DMS114 treated with DMSO at 0.1 percent for 48 hours (cell line): ENCODE measurements around the gene PTPRG.
"Not testable (repeated sequence)": the region's sequence is repeated elsewhere in the genome, so short reads cannot be mapped to it uniquely, and the experiment has no call there.

ENCODE experiments used
- DNase-seq: peaks from one replicate; lab custom pipeline; 2025; ENCODE audit not compliant: unreplicated experiment; lab: John Stamatoyannopoulos, UW

PTPRG gene

DNA sequence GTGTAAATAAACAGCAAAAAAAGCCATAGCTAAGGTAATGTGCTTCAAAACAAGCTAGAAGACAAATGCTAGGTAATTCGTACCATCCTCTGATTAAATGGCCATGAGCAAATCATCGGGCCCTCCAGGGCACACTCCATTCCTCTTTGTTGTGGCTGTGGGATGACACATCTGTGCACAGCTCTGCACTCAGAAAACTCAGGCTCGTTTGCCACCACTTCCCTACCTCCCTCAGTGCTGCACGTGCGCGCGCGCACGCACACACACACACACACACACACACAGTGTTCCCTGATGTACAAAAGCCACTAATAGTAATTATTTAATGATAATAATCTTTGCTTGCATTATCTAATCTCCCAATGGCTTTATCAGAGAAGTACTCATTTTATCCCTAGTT is 475.4 kb downstream of the PTPRG start:
- no peak for DNase-seq

DNA sequence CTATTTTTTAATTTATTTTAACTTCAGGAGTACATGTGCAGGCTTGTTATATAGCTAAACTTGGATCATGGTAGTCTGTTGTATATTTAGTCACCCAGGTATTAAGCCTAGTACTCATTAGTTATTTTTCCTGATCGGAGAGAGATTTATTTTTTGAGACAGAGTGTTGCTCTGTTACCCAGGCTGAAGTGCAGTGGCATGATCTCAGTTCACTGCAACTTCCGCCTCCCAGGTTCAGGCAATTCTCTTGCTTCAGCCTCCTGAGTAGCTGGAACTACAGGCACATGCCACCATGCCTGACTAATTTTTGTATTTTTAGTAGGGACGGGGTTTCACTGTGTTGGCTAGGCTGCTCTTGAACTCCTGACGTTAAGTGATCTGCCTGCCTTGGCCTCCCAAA is 477.4 kb downstream of the PTPRG start:
- DNase-seq: not testable (repeated sequence)

DNA sequence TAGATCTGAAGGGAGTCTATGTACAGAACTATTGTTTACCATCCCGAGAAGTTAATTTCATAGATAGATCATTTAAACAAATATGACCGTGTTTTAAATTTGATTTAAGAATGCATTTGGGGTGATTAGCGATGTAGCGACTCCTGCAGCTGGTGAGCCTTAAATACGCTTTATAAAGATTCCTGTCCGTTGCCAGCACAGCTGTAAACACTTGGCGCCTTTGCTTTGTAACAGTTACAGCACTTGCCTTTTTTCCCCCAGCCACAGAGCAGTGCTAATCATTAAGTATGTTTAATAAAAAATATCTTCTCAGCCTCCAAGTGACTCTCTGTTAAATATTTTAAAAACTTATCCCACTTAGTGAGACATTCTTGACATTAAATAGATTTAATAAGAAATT is 478.2 kb downstream of the PTPRG start:
- DNase-seq: no peak

- DNase-seq: no peak
These were observed 480.3 kb downstream of the PTPRG start for GRCh38 chr3:62041681-62042080.

DNA sequence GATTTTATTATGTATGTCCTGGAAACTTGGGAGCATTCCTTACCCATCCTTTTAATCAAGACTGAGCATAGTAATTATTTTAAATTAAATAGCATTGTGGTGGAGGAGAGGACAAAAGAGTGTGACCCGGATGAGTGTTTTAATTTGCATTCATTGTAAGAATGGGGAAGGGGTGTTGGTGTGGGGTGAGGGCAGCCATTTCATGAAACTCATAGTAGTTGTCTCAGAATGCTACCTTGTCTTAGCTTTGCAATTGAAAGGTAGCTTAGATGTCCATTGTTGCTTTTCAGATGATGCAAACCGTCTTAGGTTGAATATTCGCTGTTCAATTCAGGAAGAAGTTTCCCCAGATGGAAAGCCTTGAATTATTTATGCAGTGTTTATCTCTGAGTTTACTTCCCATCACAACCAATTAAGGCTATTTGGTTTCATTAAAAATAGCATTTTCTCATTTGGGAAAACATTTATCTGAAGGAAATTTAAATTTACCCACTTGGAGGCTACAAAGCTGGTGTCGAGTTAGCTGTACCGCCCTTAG is 483.6 kb downstream of the PTPRG start:
- DNase-seq: no peak

DNA sequence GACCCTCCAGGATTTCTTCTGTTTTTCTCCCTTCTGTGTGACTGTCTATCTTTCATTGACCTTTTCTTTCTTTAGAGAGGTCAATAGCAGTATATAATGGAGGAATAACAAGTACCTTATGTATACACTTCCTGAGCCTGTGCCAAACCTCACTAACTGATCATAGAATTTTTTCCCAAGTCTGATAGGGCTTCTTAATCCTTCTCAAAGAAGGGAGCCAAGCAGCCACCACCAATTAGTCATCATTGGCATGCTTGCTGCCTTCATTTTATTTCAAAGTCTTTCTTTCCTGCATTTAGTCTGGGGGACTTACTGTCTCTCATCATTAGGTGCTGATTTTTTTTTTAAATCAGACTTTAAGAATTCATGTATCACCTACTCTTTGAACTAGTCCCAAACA is 485.0 kb downstream of the PTPRG start:
- DNase-seq: no peak

DNA sequence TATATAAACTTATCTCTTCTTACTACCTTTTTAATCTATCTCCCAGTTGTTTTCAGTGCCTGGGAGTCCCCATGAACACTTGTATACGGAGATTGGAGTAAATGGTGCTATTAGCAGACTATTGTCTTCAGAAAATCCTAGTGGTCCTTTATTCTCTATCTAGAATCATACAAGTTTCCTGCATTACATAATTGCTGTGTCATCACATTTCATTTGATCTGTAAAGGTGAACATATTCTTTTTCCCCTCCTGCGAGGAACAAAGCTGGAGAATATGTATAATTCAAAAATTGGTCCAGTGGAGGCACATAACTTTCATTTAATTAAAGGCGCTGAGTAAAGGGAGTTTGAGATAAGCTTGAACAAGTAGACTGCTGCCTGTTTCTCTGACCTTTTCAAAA is 487.2 kb downstream of the PTPRG start:
- no peak for DNase-seq

DNA sequence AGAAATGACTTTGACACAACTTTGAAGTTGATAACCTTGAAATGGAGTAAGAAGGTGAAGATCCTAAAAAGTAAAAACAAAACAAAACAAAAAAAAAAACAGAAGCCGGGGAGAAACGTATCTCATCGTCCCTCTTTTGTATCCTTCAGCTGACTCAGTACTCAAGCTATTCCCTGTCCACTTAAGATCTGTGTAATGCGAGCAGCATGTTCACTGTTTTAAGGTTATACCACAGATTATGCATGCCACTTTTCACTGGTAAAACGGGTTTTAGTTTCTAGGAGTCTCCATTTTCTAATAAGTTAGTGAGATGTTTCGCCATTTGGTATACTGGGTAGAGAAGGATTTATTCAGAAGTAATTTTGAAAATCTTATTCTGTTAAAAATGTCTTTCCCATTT is 487.7 kb downstream of the PTPRG start:
- DNase-seq: no peak

DNA sequence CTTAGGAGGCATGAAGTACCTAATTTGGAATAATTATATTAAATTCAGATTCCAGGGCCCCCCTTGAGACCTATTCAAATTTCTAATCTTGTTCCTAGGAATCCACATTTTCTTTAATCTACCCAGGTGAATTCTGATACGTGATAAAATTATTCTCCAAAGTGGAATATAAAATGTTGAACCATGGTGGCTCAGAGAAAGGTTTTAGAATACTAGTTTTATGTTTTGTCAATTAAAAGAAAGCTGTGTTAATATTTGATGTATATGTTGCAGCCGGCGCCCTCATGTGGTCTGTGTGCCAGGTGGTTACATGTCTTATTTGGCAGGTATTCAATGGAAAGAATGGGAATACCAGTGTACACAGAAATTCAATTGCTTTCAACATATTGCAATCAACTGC is 490.1 kb downstream of the PTPRG start:
- no peak for DNase-seq

GRCh38 chr3:62052331-62052730 is 491.0 kb downstream of the PTPRG start:
- DNase-seq: no peak

DNA sequence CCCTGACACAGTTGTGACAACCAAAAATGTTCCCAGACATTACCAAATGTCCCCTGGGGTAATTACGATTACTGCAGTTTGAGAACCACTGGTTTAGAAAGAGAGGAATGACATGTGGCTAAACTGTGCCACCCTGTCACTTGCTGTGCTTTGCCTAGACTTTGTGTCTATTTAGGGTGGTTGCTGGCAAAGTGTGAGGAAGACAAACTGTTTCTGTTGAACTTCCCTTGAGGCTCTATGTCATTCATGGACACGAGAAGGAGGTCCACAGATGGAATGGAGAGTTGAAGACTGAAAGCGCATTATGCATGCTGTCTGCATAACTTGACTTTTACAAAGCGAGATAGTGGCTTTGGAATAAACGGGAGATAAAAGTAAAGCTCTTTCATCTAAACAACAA is 495.3 kb downstream of the PTPRG start:
- no peak for DNase-seq

GRCh38 chr3:62057339-62058047 is 496.1 kb downstream of the PTPRG start:
- no peak for DNase-seq

- no peak for DNase-seq
These were observed 504.8 kb downstream of the PTPRG start for GRCh38 chr3:62065985-62066693.

DNA sequence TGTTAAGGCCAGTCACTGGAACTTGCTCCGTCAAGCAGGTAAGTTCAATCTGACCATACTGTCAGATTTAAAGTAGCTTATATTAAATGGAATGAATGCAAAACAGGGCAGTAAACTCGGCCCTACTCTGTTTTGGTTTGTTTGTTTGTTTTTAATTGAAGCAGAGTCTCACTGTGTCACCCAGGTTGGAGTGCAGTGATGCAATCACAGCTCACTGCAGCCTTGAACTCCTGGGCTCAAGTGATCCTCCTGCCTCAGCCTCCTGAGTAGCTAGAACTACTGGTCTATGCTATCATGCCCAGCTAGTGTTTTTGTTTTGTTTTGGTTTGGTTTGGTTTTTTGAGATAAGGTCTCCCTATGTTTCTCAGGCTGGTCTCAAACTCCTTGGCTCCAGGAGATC is 507.0 kb downstream of the PTPRG start:
- DNase-seq: no peak

DNA sequence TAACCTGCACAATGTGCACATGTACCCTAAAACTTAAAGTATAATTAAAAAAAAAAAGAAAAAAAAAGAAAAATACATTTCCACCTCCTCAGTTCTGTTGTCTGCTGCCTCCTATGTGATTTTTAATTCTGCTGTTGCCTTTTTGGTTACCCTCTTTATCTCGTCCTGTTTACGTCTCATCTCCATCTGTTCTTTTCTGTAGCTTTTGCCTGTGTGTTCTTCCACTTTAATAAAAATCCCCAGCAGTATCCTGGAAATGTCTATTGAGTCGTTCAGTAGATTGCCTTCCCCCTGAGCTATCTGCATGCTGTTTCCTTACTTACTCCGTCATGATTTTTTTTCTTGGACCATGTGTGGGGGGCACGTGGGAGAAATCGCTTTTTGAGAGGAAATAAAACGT is 509.5 kb downstream of the PTPRG start:
- no peak for DNase-seq

- DNase-seq: no peak
These were observed 511.7 kb downstream of the PTPRG start for GRCh38 chr3:62073038-62073437.

GRCh38 chr3:62084558-62084957 is 523.2 kb downstream of the PTPRG start:
- no peak for DNase-seq

DNA sequence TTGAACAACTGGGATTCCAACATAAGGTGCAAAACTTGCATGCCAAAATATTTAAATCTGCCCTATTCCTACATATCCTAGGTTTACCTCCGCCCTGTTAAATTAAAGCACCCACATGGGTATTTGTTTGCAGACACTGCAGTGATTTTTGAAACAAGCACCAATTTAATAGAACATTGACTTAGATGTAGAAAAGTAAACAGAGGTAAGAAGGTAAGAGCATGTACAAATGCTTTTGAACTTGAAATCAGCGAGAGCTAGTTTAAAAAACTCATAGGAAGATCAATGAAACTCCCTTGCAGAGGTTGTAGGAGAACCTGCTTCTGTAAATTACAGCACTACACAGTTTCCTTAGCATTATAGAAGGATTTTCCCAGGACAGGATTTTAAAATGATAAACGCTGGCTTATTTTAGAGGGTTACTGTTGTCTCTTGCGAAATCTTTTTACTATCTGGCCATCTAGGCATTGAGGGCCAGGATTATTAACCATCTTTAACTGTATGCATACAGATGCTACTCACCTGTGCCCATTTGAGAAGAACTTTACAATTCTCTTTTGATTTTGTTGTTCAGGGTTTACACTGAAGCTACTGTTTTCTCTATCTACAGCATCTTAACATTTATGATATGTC is 527.2 kb downstream of the PTPRG start:
- DNase-seq: no peak

- DNase-seq: no peak
These were observed 528.7 kb downstream of the PTPRG start for GRCh38 chr3:62090066-62090465.

- no peak for DNase-seq
These were observed 529.1 kb downstream of the PTPRG start for GRCh38 chr3:62090519-62090918.

DNA sequence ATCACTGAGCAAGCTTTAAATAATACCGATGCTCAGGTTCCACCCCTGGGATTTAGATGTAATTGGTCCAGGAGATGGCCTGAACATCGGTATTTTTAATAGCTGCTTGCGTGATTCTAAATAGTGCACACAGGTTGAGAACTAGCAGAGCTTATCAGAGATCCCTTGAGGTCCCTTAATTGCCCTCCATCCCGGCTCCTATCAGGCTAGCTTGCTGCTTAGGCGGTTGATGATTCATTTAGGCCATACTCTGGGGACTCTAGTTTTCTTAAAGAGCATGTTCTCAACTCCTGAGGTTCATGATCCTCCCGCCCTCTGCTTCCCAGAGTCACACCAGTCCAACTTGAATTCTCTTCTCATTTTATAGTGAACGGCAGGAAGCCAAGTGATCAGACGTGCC is 531.7 kb downstream of the PTPRG start:
- DNase-seq: no peak

GRCh38 chr3:62094461-62094860 is 533.1 kb downstream of the PTPRG start:
- no peak for DNase-seq
